ENCODE measurements around the gene BATF2. TPM values are rescaled to one million over a fixed set of nuclear protein-coding genes. Genes with fewer than 3 reads are reported as not detected.

The BATF2 gene, protein sequence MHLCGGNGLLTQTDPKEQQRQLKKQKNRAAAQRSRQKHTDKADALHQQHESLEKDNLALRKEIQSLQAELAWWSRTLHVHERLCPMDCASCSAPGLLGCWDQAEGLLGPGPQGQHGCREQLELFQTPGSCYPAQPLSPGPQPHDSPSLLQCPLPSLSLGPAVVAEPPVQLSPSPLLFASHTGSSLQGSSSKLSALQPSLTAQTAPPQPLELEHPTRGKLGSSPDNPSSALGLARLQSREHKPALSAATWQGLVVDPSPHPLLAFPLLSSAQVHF
- 0.36 and 0.75 TPM in 2 replicates for total RNA-seq

DNA sequence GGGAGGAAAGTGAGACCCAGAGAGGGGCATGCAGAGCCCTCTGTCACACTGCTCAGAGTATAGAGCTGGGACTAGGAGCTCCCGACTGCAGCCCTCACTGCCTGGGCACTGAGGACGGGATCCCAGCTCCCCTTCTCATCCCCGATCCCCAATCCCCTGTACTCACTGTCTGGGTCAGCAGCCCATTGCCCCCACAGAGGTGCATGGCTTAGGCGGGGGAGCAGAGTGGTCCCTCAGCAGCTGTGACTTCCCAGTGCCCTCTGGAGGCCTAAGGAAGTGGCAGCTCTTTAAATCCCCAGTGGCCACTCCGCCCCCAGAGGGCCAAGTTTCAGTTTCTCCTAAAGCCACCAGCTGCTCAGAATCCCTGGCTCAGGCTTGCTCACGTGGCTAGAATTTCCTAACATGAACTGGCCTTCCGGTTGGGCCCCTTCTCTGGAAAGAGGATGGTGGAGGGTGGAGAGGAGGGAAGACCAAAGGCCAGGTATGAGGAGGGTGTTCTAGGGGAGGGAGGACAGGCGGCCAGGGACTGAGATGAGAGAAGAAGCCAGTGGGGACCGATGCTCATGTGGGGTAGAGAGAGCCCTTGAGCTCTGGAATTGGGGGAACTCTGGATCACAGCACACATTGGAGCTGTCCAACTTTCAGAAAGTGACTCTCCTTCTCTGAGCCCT, at the start of gene BATF2:
TSS of gene BATF2 (minus strand) at position 262 of the 671 bp plus-strand sequence. CDS start at position 205, 57 bp downstream.

DNA sequence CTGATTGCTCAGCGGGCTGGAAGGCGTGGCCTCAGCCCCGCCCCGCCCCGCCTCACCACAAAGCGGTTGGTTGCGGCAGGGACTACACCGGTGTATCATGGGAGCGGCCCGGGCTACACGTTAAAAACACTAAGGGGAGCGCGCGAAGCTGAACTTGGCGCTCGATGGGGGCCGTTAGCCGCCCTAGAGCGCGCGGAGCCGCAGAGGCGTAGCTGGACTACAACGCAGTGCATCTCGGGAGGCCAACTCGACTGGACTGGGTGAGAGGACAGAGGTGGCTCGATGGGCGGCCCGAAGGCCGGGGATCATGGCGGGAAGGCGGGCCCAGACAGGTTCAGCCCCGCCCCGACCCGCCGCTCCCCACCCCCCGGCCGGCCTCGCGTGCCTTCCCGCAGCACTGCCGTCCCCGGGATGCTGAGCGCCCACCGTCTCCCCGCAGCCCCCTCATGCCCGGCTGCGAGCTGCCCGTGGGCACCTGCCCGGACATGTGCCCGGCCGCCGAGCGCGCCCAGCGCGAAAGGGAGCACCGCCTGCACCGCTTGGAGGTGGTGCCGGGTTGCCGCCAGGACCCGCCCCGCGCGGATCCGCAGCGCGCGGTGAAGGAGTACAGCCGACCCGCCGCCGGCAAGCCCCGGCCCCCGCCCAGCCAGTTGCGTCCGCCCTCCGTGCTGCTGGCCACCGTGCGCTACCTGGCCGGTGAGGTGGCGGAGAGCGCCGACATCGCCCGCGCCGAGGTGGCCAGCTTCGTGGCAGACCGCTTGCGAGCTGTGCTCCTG, 44.3 kb upstream of the BATF2 start, which contains the start of gene SAC3D1:
TSS of gene SAC3D1 (plus strand) at position 364 of the 776 bp plus-strand sequence. CDS start at position 447, 83 bp downstream.

DNA sequence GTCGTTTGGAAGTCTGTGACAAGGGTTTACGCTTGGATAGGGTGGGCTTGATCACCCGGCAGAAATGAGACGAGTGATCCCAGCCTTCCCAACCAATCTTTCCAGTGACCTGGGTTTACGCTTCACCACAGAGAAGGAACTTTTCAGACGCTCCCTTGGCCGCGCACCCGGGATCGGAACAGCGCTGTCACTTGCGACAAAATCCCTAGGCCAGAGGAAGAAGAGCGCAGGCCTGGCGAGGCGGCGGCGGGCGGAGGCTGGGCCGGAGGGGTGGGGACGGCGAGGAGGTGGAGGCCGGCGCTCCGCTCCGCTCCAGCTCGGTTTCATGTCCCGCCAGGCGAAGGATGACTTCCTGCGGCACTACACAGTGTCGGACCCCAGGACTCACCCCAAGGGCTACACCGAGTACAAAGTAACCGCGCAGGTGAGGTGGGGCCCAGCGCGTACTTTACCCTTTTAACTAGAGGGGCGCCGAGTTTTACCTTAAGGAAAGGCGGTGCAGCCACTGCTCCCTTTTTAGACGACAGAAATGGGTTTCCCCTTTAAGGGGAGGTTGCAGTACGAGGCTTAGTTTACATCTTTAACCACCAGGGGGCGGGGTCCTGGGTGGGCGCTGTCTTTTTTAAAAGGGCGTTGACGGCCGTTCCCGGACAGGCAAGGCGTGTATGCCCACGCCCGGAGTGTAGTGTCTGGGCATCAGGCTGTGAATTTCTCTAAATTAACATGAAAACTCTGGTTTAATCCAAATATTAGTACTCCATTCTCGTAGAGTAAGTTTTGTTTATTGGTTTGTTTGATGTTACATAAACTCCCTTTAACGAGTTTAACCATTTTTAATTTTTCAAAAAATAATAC, 30.7 kb upstream of the BATF2 start, which contains the start of gene SNX15:
TSS of gene SNX15 (plus strand) at position 227 of the 855 bp plus-strand sequence. CDS start at position 326, 99 bp downstream.

DNA sequence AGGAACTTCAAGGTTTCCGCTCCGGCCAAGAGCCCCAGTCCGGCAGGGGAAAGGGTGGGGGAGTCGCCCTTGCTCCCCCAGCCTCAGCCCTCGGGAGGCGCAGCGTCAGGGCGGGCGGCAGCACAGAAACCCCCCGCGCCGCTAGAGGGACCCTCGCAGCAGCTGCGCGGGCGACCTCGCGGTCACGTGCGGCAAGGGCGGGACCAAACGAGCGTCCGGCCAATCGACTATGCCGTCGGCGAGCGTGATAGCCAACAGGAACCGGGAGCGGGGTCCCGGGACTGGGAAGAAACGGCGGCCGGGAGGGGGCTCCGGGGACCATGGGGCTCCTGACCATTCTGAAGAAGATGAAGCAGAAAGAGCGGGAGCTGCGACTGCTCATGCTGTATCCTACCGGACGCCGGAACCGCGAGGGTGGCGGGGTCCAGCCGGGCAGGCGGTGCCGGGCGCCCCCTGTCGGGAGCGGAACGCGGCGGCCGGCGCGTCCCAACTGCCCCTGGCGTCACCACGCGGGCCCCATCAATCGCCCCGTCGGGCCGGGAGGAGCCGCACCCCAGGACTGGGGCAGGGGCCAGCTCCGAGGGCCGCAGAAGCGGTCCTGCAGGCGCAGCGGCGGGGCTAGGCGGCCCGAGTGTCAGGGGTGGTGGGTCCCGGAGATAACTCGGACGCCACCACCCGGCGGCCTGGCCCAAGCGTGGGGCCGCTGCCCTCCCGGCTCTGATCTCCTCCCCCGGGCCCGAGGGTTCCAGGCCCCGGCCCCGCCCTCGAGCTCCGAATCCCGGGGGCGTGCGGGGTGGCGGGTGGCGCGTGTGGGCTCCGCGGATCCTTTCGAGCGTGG, 17.3 kb upstream of the BATF2 start, which contains the start of gene ARL2:
TSS of gene ARL2 (plus strand) at position 273 of the 838 bp plus-strand sequence. CDS start at position 321, 48 bp downstream.

DNA sequence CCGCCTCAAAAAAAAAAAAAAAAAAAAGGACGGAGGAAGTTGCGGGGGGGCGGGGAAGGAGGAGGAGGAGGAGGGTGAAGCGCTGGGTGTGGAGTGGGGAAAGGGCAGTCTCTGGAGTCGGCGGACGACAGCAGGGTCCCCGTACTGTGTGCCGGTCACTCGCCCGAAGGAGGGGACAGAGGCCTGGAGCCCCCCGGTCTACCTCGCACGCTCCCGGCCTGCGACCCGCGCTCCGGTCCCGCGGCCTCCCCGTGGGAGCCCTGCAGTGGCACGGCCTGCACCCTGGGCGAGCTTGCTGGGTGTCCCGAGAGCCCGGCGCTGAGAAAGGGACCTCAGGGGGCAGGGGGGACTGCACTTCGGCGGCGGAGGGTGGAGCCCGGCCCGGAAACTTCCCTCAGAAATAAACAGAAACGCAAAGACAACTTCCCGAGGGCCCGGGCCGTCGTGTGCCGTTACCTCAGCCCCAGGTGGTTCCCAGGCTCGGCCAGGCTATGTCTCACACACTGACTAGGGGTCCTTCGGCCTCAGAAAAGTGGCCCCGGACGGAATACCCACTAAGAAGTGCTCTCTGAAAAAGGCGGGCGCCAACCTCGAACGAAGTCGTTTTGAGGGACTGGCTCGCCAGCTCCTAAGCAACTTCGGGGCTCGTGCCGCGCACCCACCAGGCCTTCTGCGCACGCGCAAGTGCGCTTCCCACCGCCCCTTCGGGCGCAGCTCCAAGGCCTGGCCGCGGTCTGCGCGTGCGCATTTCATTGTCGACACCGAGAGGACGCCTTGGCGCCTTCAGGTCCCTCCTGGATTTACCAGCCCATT, 25.1 kb downstream of the BATF2 start, which contains the start of gene MAJIN:
TSS of gene MAJIN (minus strand) at position 688 of the 813 bp plus-strand sequence. CDS start 12,703 bp downstream, outside the sequence.

Other genes starting within 250 kb of the BATF2 start
- 0.36 and 0.38 TPM in 2 replicates for gene PYGM, start 237.0 kb downstream of the BATF2 start, total RNA-seq
- 65.3 and 107 TPM in 2 replicates for gene SF1, start 218.4 kb downstream of the BATF2 start, total RNA-seq
- 26.5 and 28.4 TPM in 2 replicates for gene MAP4K2, start 193.8 kb downstream of the BATF2 start, total RNA-seq
- 15.1 and 19.8 TPM in 2 replicates for gene MEN1, start 186.4 kb downstream of the BATF2 start, total RNA-seq
- gene CDC42BPG, start 152.3 kb downstream of the BATF2 start, total RNA-seq: 0.09 and 0.18 TPM in 2 replicates
- 99.0 and 121 TPM in 2 replicates for gene EHD1, start 118.3 kb downstream of the BATF2 start, total RNA-seq
- gene ATG2A, start 79.8 kb downstream of the BATF2 start, total RNA-seq: 8.3 and 11.4 TPM in 2 replicates
- gene PPP2R5B, start 72.3 kb downstream of the BATF2 start, total RNA-seq: 5.6 and 14.5 TPM in 2 replicates
- gene GPHA2, start 61.1 kb downstream of the BATF2 start, total RNA-seq: not detected in 2 replicates
- not detected in 2 replicates for gene MAJIN, start 24.9 kb downstream of the BATF2 start, total RNA-seq
- 88.1 and 122 TPM in 2 replicates for gene ARL2, start 17.2 kb upstream of the BATF2 start, total RNA-seq
- gene SNX15, start 30.5 kb upstream of the BATF2 start, total RNA-seq: 11.2 and 14.8 TPM in 2 replicates
- 9.9 and 11.4 TPM in 2 replicates for gene SAC3D1, start 44.2 kb upstream of the BATF2 start, total RNA-seq
- gene NAALADL1, start 61.6 kb upstream of the BATF2 start, total RNA-seq: 6.1 and 12.3 TPM in 2 replicates
- 4.2 and 7.7 TPM in 2 replicates for gene CDCA5, start 87.1 kb upstream of the BATF2 start, total RNA-seq
- 25.0 and 28.2 TPM in 2 replicates for gene ZFPL1, start 87.3 kb upstream of the BATF2 start, total RNA-seq
- 193 and 216 TPM in 2 replicates for gene VPS51, start 99.2 kb upstream of the BATF2 start, total RNA-seq
- gene TM7SF2, start 114.9 kb upstream of the BATF2 start, total RNA-seq: 8.0 and 10.9 TPM in 2 replicates
- 7.1 and 9.4 TPM in 2 replicates for gene ZNHIT2, start 120.7 kb upstream of the BATF2 start, total RNA-seq
- 535 and 549 TPM in 2 replicates for gene FAU, start 125.2 kb upstream of the BATF2 start, total RNA-seq
- gene MRPL49, start 125.3 kb upstream of the BATF2 start, total RNA-seq: 31.3 and 37.8 TPM in 2 replicates
- 5.5 and 12.2 TPM in 2 replicates for gene SYVN1, start 137.5 kb upstream of the BATF2 start, total RNA-seq
- not detected in 2 replicates for gene SPDYC, start 173.3 kb upstream of the BATF2 start, total RNA-seq
- gene CAPN1, start 185.0 kb upstream of the BATF2 start, total RNA-seq: 81.0 and 91.3 TPM in 2 replicates

Data from endothelial cell of coronary artery (primary cell).